Duodenal mucosa (tissue), 2 donors: Measurements from ENCODE around the gene PTK7.

Experiments
- H3K27ac ChIP-seq: one replicate; pipeline ENCODE4 v1.7.0; 2013; ENCODE audit warnings: low read depth, low read length
- H3K27me3 ChIP-seq, 2 donors: one replicate each; pipeline ENCODE4 v1.7.0; 2013; ENCODE audit warnings: low read length in 2 of 2, control low read depth in 1 of 2; ENCODE audit not compliant: insufficient read depth in 2 of 2, control insufficient read depth in 1 of 2
- H3K36me3 ChIP-seq, 2 donors: one replicate each; pipeline ENCODE4 v1.7.0; 2013; ENCODE audit warnings: low read length in 2 of 2, control low read depth in 1 of 2; ENCODE audit not compliant: insufficient read depth in 2 of 2, control insufficient read depth in 1 of 2
- H3K4me1 ChIP-seq, 2 donors: one replicate each; pipeline ENCODE4 v1.7.0; 2013; ENCODE audit warnings: low read length in 2 of 2, control low read depth in 1 of 2; ENCODE audit not compliant: insufficient read depth in 2 of 2, control insufficient read depth in 1 of 2
- H3K4me3 ChIP-seq, 2 donors: one replicate each; pipeline ENCODE4 v1.7.0; 2013; ENCODE audit warnings: low read length in 2 of 2, low read depth in 1 of 2
- H3K9ac ChIP-seq, 2 donors: one replicate each; pipeline ENCODE4 v1.7.0; 2013; ENCODE audit warnings: low read length in 2 of 2, low read depth in 1 of 2
- H3K9me3 ChIP-seq, 2 donors: one replicate each; pipeline ENCODE4 v1.7.0; 2013; ENCODE audit warnings: low read length in 2 of 2, control low read depth in 1 of 2; ENCODE audit not compliant: control insufficient read depth in 1 of 2

The PTK7 gene

GRCh38 chr6:43053545-43054205, 22.4 kb upstream of the PTK7 start, which contains the start of gene CUL7:
TSS of gene CUL7 (minus strand) at chr6:43053851. CDS start at chr6:43052788, 1,063 bp downstream.
- Histone ChIP-seq H3K4me3 (peak within 1 kb of the TSS; percentile 79 to 91), H3K4me1 (peaks cover 21 to 24% of the 10 kb centered on the region in 2 donors), H3K36me3 (peaks cover 27 to 36% of the 10 kb centered on the region in 2 donors), H3K27ac (peak within 1 kb of the TSS; percentile 77), H3K9me3 (no peaks in the 10 kb centered on the region), H3K9ac (peak within 1 kb of the TSS; percentile 83 to 94), H3K27me3 (no peaks in the 10 kb centered on the region)

- Histone ChIP-seq H3K9ac (peak overlapping the region; percentile 83 to 94), H3K27me3 (no peaks in the 10 kb centered on the region), H3K9me3 (no peaks in the 10 kb centered on the region), H3K4me3 (peak overlapping the region; percentile 79 to 91), H3K27ac (peak overlapping the region; percentile 77), H3K36me3 (peaks cover 22 to 32% of the 10 kb centered on the region in 2 donors), H3K4me1 (peaks cover 23 to 28% of the 10 kb centered on the region in 2 donors)
Observed at GRCh38 chr6:43054206-43054943, 21.7 kb upstream of the PTK7 start.

- Histone ChIP-seq H3K27me3 (no peaks in the 10 kb centered on the region), H3K9ac (no peak overlapping the region), H3K27ac (no peak overlapping the region), H3K9me3 (no peaks in the 10 kb centered on the region), H3K4me3 (no peak overlapping the region), H3K36me3 (peaks cover 14 to 24% of the 10 kb centered on the region in 2 donors), H3K4me1 (peaks cover 23 to 34% of the 10 kb centered on the region in 2 donors)
Observed at GRCh38 chr6:43055966-43056365, 20.1 kb upstream of the PTK7 start.

GRCh38 chr6:43058531-43058930, 17.6 kb upstream of the PTK7 start:
- H3K4me3 ChIP-seq, result peak overlapping the region; percentile 88 to 92
- H3K27ac ChIP-seq, result no peak overlapping the region
- H3K36me3 ChIP-seq, result peaks cover 20 to 29% of the 10 kb centered on the region in 2 donors
- H3K4me1 ChIP-seq, result peaks cover 18 to 29% of the 10 kb centered on the region in 2 donors
- H3K9me3 ChIP-seq, result no peaks in the 10 kb centered on the region
- no peaks in the 10 kb centered on the region for H3K27me3 ChIP-seq
- peak overlapping the region; percentile 82 to 89 for H3K9ac ChIP-seq

GRCh38 chr6:43059168-43060033, 16.7 kb upstream of the PTK7 start, which contains the start of the genes KLC4 and MRPL2:
TSS of gene KLC4 (plus strand) at chr6:43059631. CDS start at chr6:43061336, 1,705 bp downstream.
TSS of gene MRPL2 (minus strand) at chr6:43059434. CDS start at chr6:43059381, 53 bp downstream.
- Histone ChIP-seq H3K4me1 (peaks cover 15 to 26% of the 10 kb centered on the region in 2 donors), H3K9me3 (no peaks in the 10 kb centered on the region), H3K4me3 (peak within 1 kb of the TSS; percentile 88 to 92), H3K9ac (peak within 1 kb of the TSS; percentile 89 to 95), H3K27me3 (no peaks in the 10 kb centered on the region), H3K36me3 (peaks cover 24 to 37% of the 10 kb centered on the region in 2 donors), H3K27ac (peak within 1 kb of the TSS; percentile 91)

GRCh38 chr6:43060034-43060754, 15.9 kb upstream of the PTK7 start:
- H3K9me3 ChIP-seq, result no peaks in the 10 kb centered on the region
- H3K27me3 ChIP-seq, result no peaks in the 10 kb centered on the region
- H3K36me3 ChIP-seq, result peaks cover 23 to 40% of the 10 kb centered on the region in 2 donors
- H3K27ac ChIP-seq, result peak overlapping the region; percentile 91
- peaks cover 15 to 26% of the 10 kb centered on the region in 2 donors for H3K4me1 ChIP-seq
- peak overlapping the region; percentile 88 to 92 for H3K4me3 ChIP-seq
- peak overlapping the region; percentile 89 to 95 for H3K9ac ChIP-seq

GRCh38 chr6:43060755-43061633, 15.1 kb upstream of the PTK7 start:
- no peak overlapping the region for H3K27ac ChIP-seq
- H3K4me3 ChIP-seq, result peak overlapping the region; percentile 88 to 92
- peak overlapping the region; percentile 40 to 89 for H3K9ac ChIP-seq
- H3K36me3 ChIP-seq, result peaks cover 23 to 40% of the 10 kb centered on the region in 2 donors
- peaks cover 15 to 26% of the 10 kb centered on the region in 2 donors for H3K4me1 ChIP-seq
- no peaks in the 10 kb centered on the region for H3K27me3 ChIP-seq
- H3K9me3 ChIP-seq, result no peaks in the 10 kb centered on the region

GRCh38 chr6:43061861-43062260, 14.3 kb upstream of the PTK7 start:
- Histone ChIP-seq H3K27me3 (no peaks in the 10 kb centered on the region), H3K4me1 (peaks cover 15 to 26% of the 10 kb centered on the region in 2 donors), H3K9ac (peak overlapping the region in 1 of 2 donors; percentile 89), H3K9me3 (no peaks in the 10 kb centered on the region), H3K27ac (no peak overlapping the region), H3K4me3 (peak overlapping the region; percentile 88 to 92), H3K36me3 (peaks cover 26 to 44% of the 10 kb centered on the region in 2 donors)
